Activated T-cell treated with anti-CD3 and anti-CD28 coated beads, Interleukin-2, amount 50 U/mL, for 72 hours (primary cell): Measurements from ENCODE around the gene KRTAP10-4. TPM values are rescaled to one million over a fixed set of nuclear protein-coding genes. Genes with fewer than 3 reads are reported as not detected.

Experiments
- ATAC-seq, 2 donors: fragments of 150-1000 bp; cut with Tn5 transposase; replicated peaks in 1 of 2; 2 replicates each; pipeline ENCODE4 v1.10.0; 2021; ENCODE audit warnings: moderate library complexity in 2 of 2, mild to moderate bottlenecking in 1 of 2
- DNase-seq, 2 donors: peaks; one replicate each; pipeline ENCODE4 v3.0.0; 2021 to 2022; ENCODE audit warnings: mixed read lengths in 1 of 2
- H3K27ac Mint-ChIP-seq: one replicate; pipeline ENCODE4 v1.8.0; 2022; ENCODE audit warnings: mild to moderate bottlenecking, moderate library complexity, mixed read lengths
- H3K27me3 Mint-ChIP-seq: one replicate; pipeline ENCODE4 v1.8.0; 2022; ENCODE audit warnings: low read depth, mixed read lengths
- H3K36me3 Mint-ChIP-seq, 2 donors: one replicate each; pipeline ENCODE4 v1.8.0; 2022; ENCODE audit warnings: mixed read lengths in 2 of 2, mild to moderate bottlenecking in 1 of 2; ENCODE audit not compliant: insufficient read depth in 2 of 2
- H3K4me1 Mint-ChIP-seq: one replicate; pipeline ENCODE4 v1.8.0; 2022; ENCODE audit warnings: low read depth, mixed read lengths
- H3K4me3 Mint-ChIP-seq, 2 donors: one replicate each; pipeline ENCODE4 v1.8.0; 2022; ENCODE audit warnings: mild to moderate bottlenecking in 2 of 2, mixed read lengths in 2 of 2, moderate library complexity in 2 of 2
- H3K9me3 Mint-ChIP-seq, 2 donors: one replicate each; pipeline ENCODE4 v1.8.0; 2022; ENCODE audit warnings: mixed read lengths in 2 of 2
- total RNA-seq, 2 donors: library from RNA; stranded (reverse); gene quantifications; one replicate each; pipeline ENCODE4 v1.2.3, GENCODE V29; 2022

Gene KRTAP10-4
- total RNA-seq, 2 donors from 2014 or later: not detected

DNA sequence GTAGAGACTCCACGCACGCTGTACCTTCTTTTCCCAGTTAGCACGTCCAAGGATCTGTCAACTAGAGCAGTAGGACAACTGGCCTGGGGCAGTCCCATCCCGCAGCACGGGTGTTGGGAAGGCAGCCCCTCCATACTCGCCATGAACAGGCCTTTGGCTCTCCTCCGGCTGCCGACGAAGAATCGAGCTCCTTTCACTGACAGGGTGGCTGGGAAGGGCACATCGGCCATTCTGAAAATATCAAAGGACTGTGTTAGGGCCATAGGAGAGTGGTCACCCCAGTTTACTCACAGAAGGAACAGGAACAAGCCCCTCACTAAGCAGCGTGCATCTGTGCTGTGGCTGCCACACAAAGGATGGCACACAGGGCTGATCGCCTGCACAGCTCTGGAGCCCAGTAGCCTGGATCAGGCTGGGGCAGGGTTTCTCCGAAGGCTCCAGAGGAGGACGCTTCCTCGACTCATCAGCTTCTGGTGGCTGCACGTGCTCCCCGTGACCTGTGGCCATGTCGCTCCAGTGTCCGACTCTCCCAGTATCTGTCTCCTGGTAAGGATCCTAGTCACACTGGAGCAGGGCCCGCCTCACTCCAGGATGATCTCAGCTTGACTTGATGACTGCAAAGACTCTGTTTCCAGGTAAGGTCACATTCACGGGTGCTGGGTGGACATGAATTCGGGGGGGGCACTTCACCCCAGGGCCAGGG is 42.5 kb upstream of the KRTAP10-4 start:
- Mint-ChIP-seq H3K4me1 (no peaks in the 10 kb centered on the region), H3K9me3 (no peaks in the 10 kb centered on the region), H3K36me3 (no peaks in the 10 kb centered on the region), H3K27me3 (no peaks in the 10 kb centered on the region), H3K4me3 (no peak overlapping the region), H3K27ac (no peak overlapping the region)
- ATAC-seq (no peak), DNase-seq (no peak)

DNA sequence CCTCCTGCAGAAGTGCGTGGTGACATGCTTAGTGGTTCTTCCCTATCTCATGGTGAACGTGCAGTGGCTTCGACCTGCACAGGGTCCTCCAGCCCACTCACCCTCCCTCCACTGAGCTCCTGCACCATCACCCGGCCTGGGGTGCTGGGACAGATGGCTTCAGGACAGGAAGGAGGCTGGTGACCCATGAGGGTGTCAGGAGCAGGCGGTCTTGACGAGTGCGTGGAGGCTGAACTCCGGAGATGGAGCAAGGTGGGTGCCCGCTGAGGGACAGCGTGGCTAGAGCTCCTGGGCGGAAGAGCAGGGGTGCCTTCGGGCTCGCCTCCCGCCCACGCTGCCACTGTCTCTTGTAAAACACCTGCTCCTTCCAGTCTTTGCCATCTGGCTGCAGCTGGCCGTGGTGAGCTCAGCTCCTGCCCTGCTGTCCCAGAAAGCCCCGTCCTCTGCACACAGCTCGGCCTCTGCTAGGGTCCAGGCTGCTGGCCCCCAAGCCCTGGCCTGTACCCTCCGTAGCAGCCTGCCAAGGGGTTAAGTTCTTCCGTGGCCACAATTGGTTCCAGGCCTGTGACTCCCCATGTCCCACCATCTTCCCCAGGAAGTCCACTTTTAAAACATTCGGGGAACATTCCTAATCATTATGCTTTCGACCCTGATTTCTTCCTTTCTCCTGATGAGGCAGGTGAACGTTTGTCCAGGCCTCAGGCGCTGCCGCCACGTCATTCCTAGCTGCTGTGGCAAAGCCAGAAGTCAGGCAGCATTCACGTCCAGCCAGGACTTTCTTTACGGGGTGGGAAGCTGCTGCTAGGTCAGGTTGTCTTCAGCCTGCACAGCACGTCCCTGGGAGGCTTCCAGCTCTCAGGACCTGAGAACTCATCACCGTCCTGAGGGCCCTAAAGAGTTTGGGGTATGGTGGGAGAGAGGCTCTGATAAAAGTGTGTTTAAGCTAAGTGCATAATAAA is 41.6 kb upstream of the KRTAP10-4 start:
- no peak overlapping the region for H3K27ac Mint-ChIP-seq
- no peaks in the 10 kb centered on the region for H3K27me3 Mint-ChIP-seq
- no peaks in the 10 kb centered on the region for H3K36me3 Mint-ChIP-seq
- H3K4me1 Mint-ChIP-seq: no peaks in the 10 kb centered on the region
- no peak for DNase-seq
- H3K9me3 Mint-ChIP-seq: no peaks in the 10 kb centered on the region
- ATAC-seq: no peak
- no peak overlapping the region for H3K4me3 Mint-ChIP-seq

DNA sequence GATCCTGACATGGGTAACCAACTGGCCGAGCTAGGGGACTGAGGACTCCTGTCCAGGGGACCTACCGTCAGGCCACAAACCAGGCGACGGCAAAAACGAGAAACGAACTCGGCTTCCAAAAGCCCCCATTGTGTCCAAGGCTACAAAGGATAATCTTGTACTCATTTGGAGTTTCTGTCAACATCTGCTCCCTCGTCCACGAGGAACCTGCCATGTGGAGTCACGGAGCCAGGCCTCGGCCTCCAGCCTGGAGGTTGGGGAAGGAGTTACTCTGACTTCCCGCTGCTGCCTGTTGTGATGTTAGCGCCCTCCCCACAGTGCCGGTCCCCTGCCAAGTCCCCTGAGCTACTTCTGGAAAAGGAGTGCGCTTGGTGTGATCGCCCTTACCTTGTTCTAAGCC is 40.8 kb upstream of the KRTAP10-4 start:
- Mint-ChIP-seq H3K4me1 (no peaks in the 10 kb centered on the region), H3K27ac (no peak overlapping the region), H3K36me3 (no peaks in the 10 kb centered on the region), H3K27me3 (no peaks in the 10 kb centered on the region), H3K9me3 (no peaks in the 10 kb centered on the region), H3K4me3 (no peak overlapping the region)
- ATAC-seq (no peak), DNase-seq (no peak)

DNA sequence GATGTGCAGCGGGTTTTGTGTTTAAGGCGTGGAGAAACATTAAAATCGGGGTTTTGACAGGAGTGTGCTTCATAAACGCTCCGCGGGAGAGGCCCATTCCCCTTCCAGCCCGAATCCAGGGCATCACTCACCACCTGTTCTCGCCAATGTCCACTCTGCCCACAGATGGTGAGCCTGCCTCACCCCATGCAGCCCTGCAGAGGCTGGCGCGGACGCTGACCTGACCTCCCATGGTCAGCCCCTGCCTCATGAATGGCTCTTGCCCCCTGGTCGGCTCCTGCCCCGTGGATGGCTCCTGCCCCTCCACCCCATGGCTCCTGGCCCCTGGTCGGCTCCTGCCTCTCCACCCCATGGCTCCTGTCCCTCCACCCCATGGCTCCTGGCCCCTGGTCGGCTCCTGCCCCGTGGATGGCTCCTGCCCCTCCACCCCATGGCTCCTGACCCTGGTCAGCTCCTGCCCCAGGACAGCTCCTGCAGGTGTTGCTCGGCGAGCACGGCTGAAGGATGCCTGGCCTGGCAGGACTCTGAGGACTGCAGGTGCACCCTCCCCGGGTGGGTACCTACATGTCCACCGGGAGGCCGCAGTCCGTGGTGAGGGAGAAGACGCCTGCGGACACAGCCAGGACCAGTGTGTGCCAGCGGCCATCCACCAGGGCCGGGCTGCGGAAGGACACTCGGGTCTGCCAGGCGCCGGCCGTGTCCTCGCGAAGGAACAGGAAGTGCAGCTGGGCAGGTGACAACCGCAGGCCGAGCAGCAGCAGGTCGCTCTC is 40.2 kb upstream of the KRTAP10-4 start:
- ATAC-seq: no peak
- Mint-ChIP-seq H3K27me3 (no peaks in the 10 kb centered on the region), H3K27ac (no peak overlapping the region), H3K9me3 (no peaks in the 10 kb centered on the region), H3K36me3 (no peaks in the 10 kb centered on the region), H3K4me3 (no peak overlapping the region), H3K4me1 (no peaks in the 10 kb centered on the region)
- DNase-seq: no peak

DNA sequence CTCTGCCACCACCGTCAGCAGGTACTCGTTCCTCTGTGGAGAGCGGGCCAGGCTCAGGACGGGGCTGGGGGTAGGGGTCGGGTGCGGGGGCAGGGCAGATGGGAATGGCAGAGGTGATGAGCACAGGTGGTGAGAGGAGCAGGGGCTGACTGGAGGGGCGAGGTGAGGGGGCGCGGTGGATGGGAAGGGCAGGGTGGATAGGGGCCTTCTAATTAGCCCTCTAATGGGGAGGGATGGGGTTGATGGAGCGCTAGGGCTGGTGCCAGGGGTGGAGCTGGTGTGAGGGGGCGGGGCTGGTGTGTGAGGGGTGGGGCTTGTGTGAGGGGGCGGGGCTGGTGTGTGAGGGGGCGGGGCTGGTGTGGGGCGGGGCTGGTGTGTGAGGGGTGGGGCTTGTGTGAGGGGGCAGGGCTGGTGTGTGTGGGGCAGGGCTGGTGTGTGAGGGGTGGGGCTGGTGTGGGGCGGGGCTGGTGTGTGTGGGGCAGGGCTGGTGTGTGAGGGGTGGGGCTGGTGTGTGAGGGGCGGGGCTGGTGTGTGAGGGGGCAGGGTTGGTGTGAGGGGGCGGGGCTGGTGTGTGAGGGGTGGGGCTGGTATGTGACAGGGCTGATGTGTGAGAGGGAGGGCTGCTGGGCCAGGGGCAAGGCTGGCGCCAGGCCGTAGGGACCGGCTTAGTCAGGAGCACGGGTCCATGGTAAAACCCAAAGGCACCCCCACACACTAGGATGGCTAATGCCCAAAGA is 39.5 kb upstream of the KRTAP10-4 start:
- no peak for ATAC-seq
- no peak for DNase-seq
- Mint-ChIP-seq H3K4me1 (no peaks in the 10 kb centered on the region), H3K4me3 (no peak overlapping the region), H3K27ac (no peak overlapping the region), H3K27me3 (no peaks in the 10 kb centered on the region), H3K36me3 (no peaks in the 10 kb centered on the region), H3K9me3 (no peaks in the 10 kb centered on the region)

DNA sequence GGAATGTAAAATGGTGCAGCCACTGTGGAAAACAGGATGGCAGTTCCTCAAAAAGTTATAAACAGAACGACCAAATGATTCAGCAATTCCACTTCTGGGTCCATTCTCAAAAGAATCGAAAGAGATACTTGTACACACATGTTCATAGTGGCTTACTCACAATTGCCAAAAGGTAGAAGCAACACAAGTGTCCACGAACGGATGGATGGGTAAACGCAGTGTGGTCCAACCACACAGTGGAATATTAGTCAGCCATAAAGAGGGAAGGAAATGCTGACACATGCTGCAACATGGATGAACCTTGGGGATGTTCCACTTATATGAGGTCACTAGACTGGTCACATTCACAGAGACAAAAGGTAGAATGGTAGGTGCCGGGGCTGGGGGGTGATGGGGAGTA is 38.8 kb upstream of the KRTAP10-4 start:
- H3K4me1 Mint-ChIP-seq: no peaks in the 10 kb centered on the region
- no peak overlapping the region for H3K27ac Mint-ChIP-seq
- H3K9me3 Mint-ChIP-seq: no peaks in the 10 kb centered on the region
- H3K27me3 Mint-ChIP-seq: no peaks in the 10 kb centered on the region
- no peak overlapping the region for H3K4me3 Mint-ChIP-seq
- ATAC-seq: peak; percentile 27 to 55
- H3K36me3 Mint-ChIP-seq: no peaks in the 10 kb centered on the region
- DNase-seq: no peak

DNA sequence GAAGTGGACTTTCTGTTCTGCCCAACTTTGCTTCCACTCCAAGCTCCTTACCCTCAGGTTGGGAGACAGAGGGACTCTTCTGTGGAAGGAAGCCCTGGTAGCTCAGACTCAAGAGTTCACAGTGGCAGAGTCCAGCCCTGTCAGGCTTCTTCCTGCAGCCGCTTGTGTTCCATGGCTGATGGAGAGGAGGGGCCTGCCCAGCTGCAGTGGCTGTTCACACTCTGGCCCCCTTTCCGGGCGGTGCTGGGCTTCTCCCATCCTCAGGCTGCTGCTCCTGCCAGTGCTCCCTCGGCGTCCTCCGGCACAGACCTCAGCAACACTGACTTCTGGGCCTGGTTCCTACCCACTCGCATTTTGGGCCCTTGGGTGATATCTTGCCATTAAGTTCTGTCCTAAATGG is 37.6 kb upstream of the KRTAP10-4 start:
- Mint-ChIP-seq H3K27ac (no peak overlapping the region), H3K4me3 (no peak overlapping the region), H3K27me3 (no peaks in the 10 kb centered on the region), H3K4me1 (no peaks in the 10 kb centered on the region), H3K36me3 (no peaks in the 10 kb centered on the region), H3K9me3 (peaks cover 0 to under 1% of the 10 kb centered on the region in 2 donors)
- DNase-seq: no peak
- ATAC-seq: no peak

DNA sequence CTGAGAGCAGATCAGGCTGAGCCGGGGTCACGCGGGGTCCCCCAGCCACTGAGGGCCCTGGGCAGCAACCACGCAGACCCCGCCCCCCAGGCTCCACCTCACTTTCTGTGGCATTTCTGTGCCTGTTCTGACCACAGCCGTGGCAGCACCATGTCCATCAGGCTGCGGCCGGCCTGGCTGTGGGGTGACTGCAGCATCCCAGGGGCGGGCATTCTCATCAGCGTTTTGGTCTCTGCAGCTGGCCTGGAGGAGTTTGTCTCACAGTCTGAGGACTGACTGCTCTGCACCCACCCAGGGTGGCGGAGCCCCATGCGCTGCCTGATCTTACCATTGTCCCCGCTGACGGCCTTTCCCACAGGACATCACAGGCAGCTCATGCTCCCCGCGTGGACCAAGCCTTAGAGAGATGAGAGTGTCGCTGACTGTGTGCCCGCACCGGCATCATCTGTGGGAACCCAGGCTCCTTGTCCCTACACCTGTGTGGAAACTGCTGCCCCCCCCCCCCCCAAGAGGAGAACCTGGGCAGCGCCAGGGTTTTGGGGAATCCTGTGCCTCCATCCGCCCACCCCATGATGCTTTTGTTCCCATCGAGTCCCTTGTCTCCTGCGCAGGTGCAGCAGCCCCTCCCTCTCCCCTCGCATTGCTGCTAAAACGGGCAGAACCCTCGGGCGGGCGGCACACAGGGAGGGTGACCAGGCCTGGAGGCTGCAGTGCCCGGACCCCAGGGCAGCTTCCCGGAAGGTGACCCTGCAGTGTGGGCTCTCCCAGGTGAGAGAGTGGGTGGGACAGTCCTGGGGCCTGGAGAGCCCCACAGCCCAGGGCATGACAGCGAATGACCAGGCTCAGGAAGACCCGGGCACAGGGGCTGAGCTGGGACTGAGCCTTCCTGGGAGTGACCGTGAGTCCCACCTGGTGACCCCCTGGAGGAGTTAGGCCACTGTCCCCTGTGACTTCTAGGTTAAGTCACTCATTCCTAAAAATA is 35.3 kb upstream of the KRTAP10-4 start:
- Mint-ChIP-seq H3K4me1 (no peaks in the 10 kb centered on the region), H3K27ac (no peak overlapping the region)

DNA sequence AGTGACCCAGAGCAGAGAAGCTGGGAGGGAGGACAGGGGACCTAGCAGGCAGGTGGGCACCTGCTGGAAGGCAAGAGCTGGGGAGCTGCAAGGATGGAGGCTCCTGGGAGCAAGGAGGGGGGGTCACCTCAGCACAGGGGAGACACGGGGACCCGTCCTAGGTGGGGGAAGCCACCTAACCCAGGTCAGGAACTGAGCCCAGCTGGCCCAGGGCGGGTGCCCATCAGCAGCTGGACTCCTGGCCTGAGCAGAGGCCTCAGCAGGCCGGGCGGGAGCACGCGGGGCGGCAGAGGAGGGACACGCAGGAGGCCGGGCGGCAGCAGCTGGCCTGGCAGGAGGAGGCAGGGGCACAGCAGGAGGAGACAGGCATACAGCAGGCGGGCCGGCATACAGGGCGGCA is 34.5 kb upstream of the KRTAP10-4 start:
- no peak for ATAC-seq
- no peaks in the 10 kb centered on the region for H3K27me3 Mint-ChIP-seq
- peaks cover 0 to 4% of the 10 kb centered on the region in 2 donors for H3K9me3 Mint-ChIP-seq
- H3K36me3 Mint-ChIP-seq: no peaks in the 10 kb centered on the region
- DNase-seq: no peak
- no peaks in the 10 kb centered on the region for H3K4me1 Mint-ChIP-seq
- no peak overlapping the region for H3K27ac Mint-ChIP-seq
- no peak overlapping the region for H3K4me3 Mint-ChIP-seq

More for the DNA sequence above, 35.3 kb upstream of the KRTAP10-4 start:
- no peaks in the 10 kb centered on the region for H3K27me3 Mint-ChIP-seq
- peaks cover 0 to 4% of the 10 kb centered on the region in 2 donors for H3K9me3 Mint-ChIP-seq
- no peaks in the 10 kb centered on the region for H3K36me3 Mint-ChIP-seq
- H3K4me3 Mint-ChIP-seq: no peak overlapping the region
- ATAC-seq (no peak), DNase-seq (no peak)

DNA sequence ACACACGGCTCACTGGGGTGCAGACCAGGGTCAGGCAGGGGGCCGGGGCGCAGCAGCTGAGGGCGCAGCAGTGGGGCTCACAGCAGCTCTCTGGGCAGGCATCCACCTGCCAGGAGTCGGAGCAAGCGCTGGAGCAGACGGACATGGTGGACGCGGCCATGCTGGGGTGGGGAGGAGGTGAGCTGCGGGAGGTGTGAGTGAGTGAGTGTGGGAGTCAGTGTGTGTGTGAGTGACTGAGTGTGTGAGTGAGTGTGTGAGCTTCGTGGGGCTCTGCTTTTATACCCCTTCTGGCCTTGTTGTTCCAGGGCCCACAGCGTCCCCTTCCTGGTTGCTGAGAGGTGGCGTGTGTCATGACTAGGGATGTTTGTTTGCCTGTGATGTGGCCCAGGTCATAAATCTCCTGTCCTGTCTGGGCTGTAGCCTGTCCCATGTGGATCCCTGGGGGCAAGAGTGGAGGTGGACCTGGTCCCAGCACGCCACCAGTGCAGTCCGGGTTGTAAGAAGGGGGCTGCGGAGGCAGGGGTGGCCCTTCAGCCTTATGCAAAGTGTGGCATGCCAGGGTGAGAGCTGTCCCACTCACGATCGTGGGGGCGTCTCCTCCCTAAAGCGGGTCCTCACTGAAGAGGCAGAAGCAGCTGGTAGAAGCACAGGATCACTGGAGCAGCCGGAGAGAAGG is 33.4 kb upstream of the KRTAP10-4 start, which contains the start of gene KRTAP10-1:
KRTAP10-1 (minus strand) TSS at position 205 of the 676 bp plus-strand sequence; CDS start at position 160, 45 bp downstream.
- no peaks in the 10 kb centered on the region for H3K4me1 Mint-ChIP-seq
- no peaks in the 10 kb centered on the region for H3K36me3 Mint-ChIP-seq
- H3K27ac Mint-ChIP-seq: no peak within 1 kb of the TSS
- H3K27me3 Mint-ChIP-seq: no peaks in the 10 kb centered on the region
- H3K9me3 Mint-ChIP-seq: peaks cover 1 to 4% of the 10 kb centered on the region in 2 donors
- no peak within 1 kb of the TSS for H3K4me3 Mint-ChIP-seq
- ATAC-seq (no peak), DNase-seq (no peak)

DNA sequence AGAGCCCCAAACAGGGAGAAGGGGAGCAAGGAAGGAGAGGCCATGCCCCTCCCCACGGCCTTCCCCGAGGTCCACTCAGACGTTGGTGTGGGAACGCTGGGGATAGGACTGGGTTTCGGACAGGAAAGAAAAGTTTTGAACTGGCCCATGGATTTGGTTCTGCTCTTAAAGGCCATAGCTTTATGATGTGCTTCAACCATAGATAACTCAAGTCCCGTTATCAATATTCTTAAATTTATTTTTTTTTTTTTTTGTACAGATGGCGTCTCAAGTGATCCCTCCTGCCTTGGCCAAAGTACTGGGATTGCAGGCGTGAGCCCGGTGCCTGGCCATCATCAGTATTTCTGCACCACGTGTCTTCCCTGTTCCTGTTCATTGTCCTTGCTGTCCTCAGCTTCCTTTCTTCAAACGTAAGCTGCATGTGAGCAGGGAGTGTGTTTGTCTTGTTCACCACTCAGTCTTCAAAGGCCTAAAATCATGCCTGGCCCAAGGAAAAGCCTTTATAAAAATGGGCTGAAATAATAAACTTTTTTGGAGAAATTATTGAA is 32.7 kb upstream of the KRTAP10-4 start:
- ATAC-seq (no peak), DNase-seq (no peak)
- Mint-ChIP-seq H3K9me3 (peaks cover 1 to 4% of the 10 kb centered on the region in 2 donors), H3K27me3 (no peaks in the 10 kb centered on the region), H3K4me3 (no peak overlapping the region), H3K27ac (no peak overlapping the region), H3K36me3 (peaks cover 0 to 4% of the 10 kb centered on the region in 2 donors), H3K4me1 (no peaks in the 10 kb centered on the region)
